K562 (cell line): ENCODE results near the gene ERVW-1. TPM values are rescaled to one million over a fixed set of nuclear protein-coding genes. Genes with fewer than 3 reads are reported as not detected.
A peak's percentile ranks its signal among the peaks of the same experiment; 100 is the strongest.

Experiments used
- ATAC-seq: fragments of 200-7000 bp; cut with Tn5 transposase; 3 replicates; pipeline ENCODE4 v1.9.1; 2020; ENCODE audit warnings: moderate library complexity
- BruUV-seq: library from RNA; stranded (reverse); fragments of 400-500 nt; replicated peaks from 2 replicates; lab custom pipeline; 2021; lab: Mats Ljungman, UMichigan
- CTCF ChIA-PET: fragments of 300-600 bp; formaldehyde crosslinking; extraction: SDS; loops from one replicate; lab custom pipeline; 2021; ENCODE audit warnings: low intra/inter-chr PET ratio; lab: Yijun Ruan, JAX
- POLR2A ChIA-PET: fragments of 300-600, 350-650 bp; sonication (Branson Sonifier 250); formaldehyde crosslinking; extraction: SDS; loops from one replicate; lab custom pipeline; 2021; ENCODE audit warnings: antibody characterized with exemption, inconsistent platforms; lab: Yijun Ruan, JAX
- DNase-seq, 4 experiments: peaks; one replicate each; pipeline versions ENCODE4 v3.0.0 to v3.0.0-alpha.2; 2011 to 2018; ENCODE audit warnings: low spot score in 3 of 4, mixed read lengths in 3 of 4; ENCODE audit errors: extremely low read depth in 1 of 4
- FAIRE-seq: peaks from 2 replicates; lab custom pipeline; 2011; peaks lifted over from hg19 to GRCh38; lab: Jason Lieb, UNC
- H2AFZ ChIP-seq: 2 replicates; pipeline ENCODE4 v1.6.0; 2011; ENCODE audit warnings: low read depth, low read length, control low read depth, inconsistent platforms
- H3K27ac ChIP-seq: fragments of 200-600 bp; 3 replicates; pipeline ENCODE4 v1.8.0; 2011; ENCODE audit warnings: low read depth, mild to moderate bottlenecking, control low read depth, inconsistent platforms, low read length, moderate library complexity, mixed read lengths; ENCODE audit errors: extremely low read depth
- H3K27me3 ChIP-seq, 2 experiments: fragments of 300-600 bp in 1 of 2; 2 replicates in 1 of 2; 3 replicates in 1 of 2; pipeline versions ENCODE4 v1.6.0 to v1.8.0; 2011; ENCODE audit warnings: inconsistent platforms in 2 of 2, low read length in 2 of 2, mild to moderate bottlenecking in 1 of 2, mixed read lengths in 1 of 2, moderate library complexity in 1 of 2; ENCODE audit not compliant: control insufficient read depth in 2 of 2, insufficient read depth in 2 of 2
- H3K36me3 ChIP-seq: fragments of 300-600 bp; 3 replicates; pipeline ENCODE4 v1.8.0; 2011; ENCODE audit warnings: mild to moderate bottlenecking, low read length, inconsistent platforms; ENCODE audit not compliant: control insufficient read depth, insufficient read depth
- H3K4me1 ChIP-seq, 2 experiments: fragments of 200-600 bp in 1 of 2; replicated peaks in 1 of 2; 2 replicates in 1 of 2; 3 replicates in 1 of 2; pipeline versions ENCODE4 v1.5.1 to v1.8.0; 2011; ENCODE audit warnings: inconsistent platforms in 2 of 2, low read length in 2 of 2, mild to moderate bottlenecking in 1 of 2, mixed read lengths in 1 of 2, moderate library complexity in 1 of 2; ENCODE audit not compliant: control insufficient read depth in 2 of 2, insufficient read depth in 2 of 2
- H3K4me2 ChIP-seq: 2 replicates; pipeline ENCODE4 v1.6.1; 2011; ENCODE audit warnings: low read length, control low read depth, inconsistent platforms, mixed read lengths; ENCODE audit not compliant: insufficient read depth
- H3K4me3 ChIP-seq: fragments of 200-600 bp; sonication (generic), shearing (Covaris generic); 2 replicates; pipeline ENCODE4 v1.5.1; 2016; ENCODE audit warnings: control low read depth, inconsistent platforms
- H3K79me2 ChIP-seq: fragments of 200-600 bp; 3 replicates; pipeline ENCODE4 v1.8.0; 2011; ENCODE audit warnings: low read length, inconsistent platforms; ENCODE audit not compliant: control insufficient read depth, insufficient read depth
- H3K9ac ChIP-seq, 2 experiments: 2 replicates each; pipeline versions ENCODE4 v1.6.0 to v1.6.1; 2011; ENCODE audit warnings: low read depth in 2 of 2, low read length in 2 of 2, control low read depth in 1 of 2, inconsistent platforms in 1 of 2, mild to moderate bottlenecking in 1 of 2, mixed read lengths in 1 of 2; ENCODE audit not compliant: insufficient read depth in 1 of 2
- H3K9me1 ChIP-seq: one replicate; pipeline ENCODE4 v1.6.0; 2011; ENCODE audit warnings: inconsistent platforms, mild to moderate bottlenecking, low read length, moderate library complexity; ENCODE audit not compliant: control insufficient read depth, insufficient read depth
- H3K9me3 ChIP-seq: replicated peaks from 2 replicates; pipeline ENCODE4 v1.5.1; 2011; ENCODE audit warnings: low read depth, low read length, inconsistent platforms; ENCODE audit not compliant: control insufficient read depth, insufficient read depth
- H4K20me1 ChIP-seq: replicated peaks from 2 replicates; pipeline ENCODE4 v1.6.1; 2011; ENCODE audit warnings: low read length, inconsistent platforms, mixed read lengths; ENCODE audit not compliant: control insufficient read depth, insufficient read depth
- CBFA2T2 ChIP-seq: fragments of 450-650 bp; conservative IDR thresholded peaks from 2 replicates; pipeline ENCODE4 v1.6.1; 2017; ENCODE audit warnings: mild to moderate bottlenecking
- CHAMP1 ChIP-seq: fragments of 450-650 bp; IDR thresholded peaks from 2 replicates; pipeline ENCODE4 v1.6.1; 2016; ENCODE audit warnings: mild to moderate bottlenecking
- GTF2B ChIP-seq: IDR thresholded peaks from 2 replicates; pipeline ENCODE4 v1.6.1; 2011; ENCODE audit not compliant: insufficient read length; ENCODE audit errors: extremely low read depth
- HCFC1 ChIP-seq: IDR thresholded peaks from 2 replicates; pipeline ENCODE4 v1.6.1; 2012; ENCODE audit warnings: low read depth, low read length, improper control_type of control experiment
- MAX ChIP-seq: sonication (generic); formaldehyde crosslinking; IDR thresholded peaks from 2 replicates; pipeline ENCODE4 v1.9.0; 2022; ENCODE audit warnings: mild to moderate bottlenecking, missing genetic modification reagents
- MAZ ChIP-seq, 2 experiments: fragments of 450-650 bp in 1 of 2; sonication (generic) in 1 of 2; formaldehyde crosslinking; IDR thresholded peaks in 1 of 2; conservative IDR thresholded peaks in 1 of 2; 2 replicates each; pipeline versions ENCODE4 v1.4.0 to v1.5.0; 2020; ENCODE audit warnings: mild to moderate bottlenecking in 1 of 2, missing genetic modification reagents in 1 of 2
- MBD1 ChIP-seq: fragments of 250-450 bp; sonication (Bioruptor Pico); IDR thresholded peaks from 2 replicates; pipeline ENCODE4 v1.8.0; 2022; ENCODE audit warnings: inconsistent platforms
- MECOM ChIP-seq: fragments of 250-450 bp; sonication (Bioruptor Pico); IDR thresholded peaks from 2 replicates; pipeline ENCODE4 v1.8.0; 2022; ENCODE audit warnings: inconsistent platforms
- NFE2L1 ChIP-seq: fragments of 450-650 bp; IDR thresholded peaks from 2 replicates; pipeline ENCODE4 v1.6.1; 2016; ENCODE audit warnings: missing genetic modification characterization, low read depth, mild to moderate bottlenecking, missing compliant biosample characterization, moderate library complexity, borderline replicate concordance
- RUNX1 ChIP-seq: sonication (generic); IDR thresholded peaks from 2 replicates; pipeline ENCODE4 v1.6.1; 2016; ENCODE audit warnings: antibody characterized with exemption, low read depth
- TAL1 ChIP-seq: fragments of 450-650 bp; IDR thresholded peaks from 2 replicates; pipeline ENCODE4 v1.6.1; 2016; ENCODE audit warnings: mild to moderate bottlenecking
- TSC22D4 ChIP-seq: fragments of 450-650 bp; IDR thresholded peaks from 2 replicates; pipeline ENCODE4 v1.6.1; 2016; ENCODE audit warnings: missing genetic modification characterization, missing biosample characterization, control low read depth
- ZFP1 ChIP-seq: fragments of 450-650 bp; formaldehyde crosslinking; IDR thresholded peaks from 2 replicates; pipeline ENCODE4 v1.4.0; 2020; ENCODE audit warnings: mild to moderate bottlenecking, mixed read lengths
- ZNF146 ChIP-seq: IDR thresholded peaks from one replicate; pipeline ENCODE4 v1.6.1; 2018; ENCODE audit warnings: missing compliant biosample characterization; ENCODE audit not compliant: unreplicated experiment
- ZNF41 ChIP-seq: fragments of 250-450 bp; sonication (Bioruptor Pico); conservative IDR thresholded peaks from 2 replicates; pipeline ENCODE4 v1.4.0; 2020; ENCODE audit warnings: mild to moderate bottlenecking
- ZNF780A ChIP-seq: fragments of 250-450 bp; sonication (Bioruptor Pico); IDR thresholded peaks from 2 replicates; pipeline ENCODE4 v1.5.0; 2021; ENCODE audit warnings: mild to moderate bottlenecking
- ZZZ3 ChIP-seq: fragments of 450-650 bp; IDR thresholded peaks from 2 replicates; pipeline ENCODE4 v1.6.1; 2016; ENCODE audit warnings: antibody characterized with exemption, mild to moderate bottlenecking, moderate library complexity
- WGBS: fragments of 100-300 bp; shearing (Covaris generic); methylation state at CpG from one replicate; pipeline ENCODE4 v1.1.6; 2016; ENCODE audit warnings: low coverage, mixed read lengths; ENCODE audit not compliant: insufficient coverage; ENCODE audit errors: missing lambda C conversion rate; 5-methylcytosine and 5-hydroxymethylcytosine counted together
- in situ Hi-C: fragments of 300-500 bp; cut with MboI; formaldehyde crosslinking; loops from 4 replicates; pipeline ENCODE4 v1.15.0; 2018; ENCODE audit warnings: inconsistent platforms, mixed read lengths
- intact Hi-C: fragments of 100-400 bp; cut with micrococcal nuclease; formaldehyde crosslinking; loops from 2 replicates; pipeline ENCODE4 v1.14.2; 2022
- polyA plus RNA-seq, 8 experiments: library from polyadenylated mRNA; depleted of rRNA in 4 of 8; stranded (reverse) in 5 of 8; unstranded in 3 of 8; fragments of >200 nt; fragmentation: Nextera tagmentation in 2 of 8; fragmentation: Illumina TruSeq in 1 of 8; extraction: Ambion mirVana in 2 of 8; extraction: Trizol in 1 of 8; gene quantifications; 2 replicates each; pipeline versions ENCODE4 v1.2.1 to v1.2.3, GENCODE V29; 2011 to 2014; ENCODE audit warnings: inconsistent platforms in 1 of 8, missing spikeins in 1 of 8
- total RNA-seq, 7 experiments: library from RNA; depleted of rRNA in 6 of 7; stranded (reverse); fragments of >200 nt in 6 of 7; fragmentation: Illumina TruSeq in 2 of 7; extraction: Trizol in 2 of 7; gene quantifications; 2 replicates each; pipeline versions ENCODE4 v1.2.1 to v1.2.3, GENCODE V29; 2011 to 2021; ENCODE audit warnings: low replicate concordance in 1 of 7

The ERVW-1 gene
- total and polyA plus RNA-seq, 9 of the 15 experiments (the other 6 are each of a cell fraction or from before 2014, with no cell fraction given): not detected

- peak overlapping the region; percentile 95 for H2AFZ ChIP-seq
- H3K4me1 ChIP-seq: peaks cover 5 to 6% of the 10 kb centered on the region in 2 experiments; a peak in 2 of 5 replicates
- no TSS peak for BruUV-seq
- H3K79me2 ChIP-seq: peaks cover 28% of the 10 kb centered on the region
- peak overlapping the region; percentile 95 for H3K4me3 ChIP-seq
- H3K9me1 ChIP-seq: no peaks in the 10 kb centered on the region
- peaks cover 32% of the 10 kb centered on the region for H3K36me3 ChIP-seq
- H3K9ac ChIP-seq: peak overlapping the region; percentile 94 to 97; a peak in 3 of 4 replicates
- DNase-seq (no peak), ATAC-seq (no peak), FAIRE-seq (no peak)
- no peaks in the 10 kb centered on the region for H4K20me1 ChIP-seq
- 45% methylated on average over 20 of the region's 21 CpGs for WGBS
- peaks cover 6% of the 10 kb centered on the region for H3K9me3 ChIP-seq
- intact Hi-C loops (loop anchor here (1.0 to 10.0 kb wide), 8 partner anchors 23 to 802 kb away; partner anchors contain the start of genes ANKIB1, KRIT1, LRRD1 and MTERF1), in situ Hi-C loops (loop anchor here (10.0 kb wide), 1 partner anchor 572 kb away; no protein-coding TSS in a partner anchor)
- peak overlapping the region; percentile 95; the same call in 2 of the 3 replicates for H3K27ac ChIP-seq
- no peak overlapping the region; the same call in 1 of the 2 replicates for H3K4me2 ChIP-seq
- no peaks in the 10 kb centered on the region for H3K27me3 ChIP-seq
- POLR2A ChIA-PET: interaction anchor here (0.6 to 2.9 kb wide), 17 partner anchors 9 to 617 kb away, joined by 3 to 15 read pairs (median 4); partner anchors contain the start of genes CYP51A1 and ERVW-1
- CTCF ChIA-PET: interaction anchor here (0.6 to 3.2 kb wide), 7 partner anchors 22 to 617 kb away, joined by 3 to 15 read pairs (median 3); partner anchors contain the start of gene MTERF1
- TF ChIP-seq HCFC1: no peak
- TF ChIP-seq TAL1: no peak
- no peak for TF ChIP-seq GTF2B
- TF ChIP-seq NFE2L1: no peak
- no peak for TF ChIP-seq MAZ (CRISPR knock-in tag; conservative IDR thresholded peaks at IDR 0.05 in 1 of 2, IDR thresholded peaks at IDR 0.05 in 1 of 2)
- TF ChIP-seq ZFP1: no peak
- TF ChIP-seq CBFA2T2: no peak
- 0 out of 2 replicates have a peak, but pooled peaks have one; percentile 42 for TF ChIP-seq MBD1
- TF ChIP-seq TSC22D4 (tag): no peak
- TF ChIP-seq ZZZ3: 0 out of 2 replicates have a peak, but pooled peaks have one; percentile 23
- TF ChIP-seq MECOM (CRISPR knock-in tag): no peak
- TF ChIP-seq ZNF41: no peak
- no peak for TF ChIP-seq ZNF780A (CRISPR knock-in tag)
- peak; percentile 4 for TF ChIP-seq ZNF146 (CRISPR knock-in tag)
- TF ChIP-seq MAX (CRISPR knock-in tag): no peak
- no peak for TF ChIP-seq RUNX1
- TF ChIP-seq CHAMP1: peak; percentile 57; the same call in 1 of the 2 replicates
Measured at GRCh38 chr7:92446869-92447344, 30.8 kb downstream of the ERVW-1 start.
